Gastroesophageal sphincter (tissue), 4 donors: ENCODE results near the gene C7orf25. TPM values are rescaled to one million over a fixed set of nuclear protein-coding genes. Genes with fewer than 3 reads are reported as not detected.

ENCODE experiments used
- ATAC-seq: fragments of 150-250 bp; one replicate; pipeline ENCODE4 v1.9.1; 2016; ENCODE audit warnings: mild to moderate bottlenecking, moderate library complexity
- H3K27ac ChIP-seq, 4 donors: fragments of 200-600 bp; sonication (generic) in 3 of 4; 1 replicate in 3 of 4; 2 replicates in 1 of 4; pipeline ENCODE4 v1.5.1; 2016 to 2019
- H3K27me3 ChIP-seq: fragments of 200-600 bp; sonication (generic); one replicate; pipeline ENCODE4 v1.5.1; 2019
- H3K36me3 ChIP-seq, 2 donors: fragments of 200-600 bp; sonication (generic); one replicate each; pipeline ENCODE4 v1.5.1; 2019; ENCODE audit warnings: control low read depth in 1 of 2
- H3K4me1 ChIP-seq, 3 donors: fragments of 200-600 bp; sonication (generic); 1 replicate in 2 of 3; 2 replicates in 1 of 3; pipeline ENCODE4 v1.5.1; 2016 to 2019; ENCODE audit warnings: control low read depth in 2 of 3
- H3K4me3 ChIP-seq, 2 donors: fragments of 200-600 bp; sonication (generic); one replicate each; pipeline ENCODE4 v1.5.1; 2019; ENCODE audit warnings: mild to moderate bottlenecking in 1 of 2, moderate library complexity in 1 of 2
- H3K9me3 ChIP-seq, 3 donors: fragments of 200-600 bp; sonication (generic); one replicate each; pipeline ENCODE4 v1.5.1; 2017 to 2019; ENCODE audit warnings: control low read depth in 2 of 3
- CTCF ChIP-seq, 4 experiments: fragments of 200-600 bp in 2 of 4; fragments of 450-650 bp in 2 of 4; sonication (generic) in 1 of 4; IDR thresholded peaks; one replicate each; pipeline ENCODE4 v1.5.1; 2017 to 2019; ENCODE audit warnings: antibody characterized with exemption in 4 of 4, mild to moderate bottlenecking in 2 of 4, moderate library complexity in 2 of 4
- EP300 ChIP-seq: sonication (generic); formaldehyde crosslinking; IDR thresholded peaks from one replicate; pipeline ENCODE4 v1.6.1; 2017; ENCODE audit warnings: antibody characterized with exemption, mild to moderate bottlenecking
- POLR2A ChIP-seq, 2 donors: fragments of 450-650 bp; IDR thresholded peaks; one replicate each; pipeline ENCODE4 v1.6.1; 2017; ENCODE audit warnings: antibody characterized with exemption in 2 of 2, mild to moderate bottlenecking in 2 of 2, moderate library complexity in 1 of 2
- POLR2AphosphoS5 ChIP-seq: sonication (generic); formaldehyde crosslinking; IDR thresholded peaks from one replicate; pipeline ENCODE4 v1.6.1; 2017; ENCODE audit warnings: antibody characterized with exemption
- WGBS, 2 donors: methylation state at CpG; one replicate each; pipeline ENCODE4 v1.1.5; 2018; ENCODE audit warnings: low coverage in 1 of 2; 5-methylcytosine and 5-hydroxymethylcytosine counted together
- total RNA-seq, 4 donors: library from RNA; depleted of rRNA; stranded (reverse); fragments of >200 nt; gene quantifications; one replicate each; pipeline ENCODE4 v1.1.0, GENCODE V29; 2016

C7orf25 gene
- 10 to 100 TPM; 10.5 to 15.4 (median 12.5) TPM for total RNA-seq

- Histone ChIP-seq H3K4me3 (peak within 1 kb of the TSS; percentile 92 to 95), H3K27me3 (no peaks in the 10 kb centered on the region), H3K4me1 (peaks cover 0 to 29% (median 5%) of the 10 kb centered on the region in 3 donors), H3K27ac (peak within 1 kb of the TSS; percentile 64 to 92 (median 85)), H3K9me3 (no peaks in the 10 kb centered on the region), H3K36me3 (peaks cover 0 to 23% of the 10 kb centered on the region in 2 donors)
- WGBS, 2 donors, result 0% methylated on average over 4 to 10 of the region's 95 CpGs
- ATAC-seq, result peak; percentile 97
- TF ChIP-seq CTCF (IDR thresholded peaks at IDR 0.05) (peak in 2 of 4 experiments; percentile 10 to 23), POLR2AphosphoS5 (peak; percentile 83), EP300 (no peak), POLR2A (IDR thresholded peaks at IDR 0.05) (peak; percentile 36 to 51)
Measured at GRCh38 chr7:42911454-42912447, at the start of gene C7orf25. Gene C7orf25, minus strand, starts transcription at chr7:42912070. Its CDS starts 1,170 bp downstream, at chr7:42910900.

- no peak for TF ChIP-seq POLR2A (IDR thresholded peaks at IDR 0.05)
- no peak for TF ChIP-seq EP300
- no peak for TF ChIP-seq CTCF (IDR thresholded peaks at IDR 0.05)
- Histone ChIP-seq H3K9me3 (no peaks in the 10 kb centered on the region), H3K36me3 (no peaks in the 10 kb centered on the region), H3K4me1 (no peaks in the 10 kb centered on the region), H3K27me3 (no peaks in the 10 kb centered on the region), H3K27ac (no peak overlapping the region), H3K4me3 (no peak overlapping the region)
- ATAC-seq, result no peak
- WGBS, 2 donors, result 60 to 81% methylated on average over 2 of the region's 2 CpGs
Measured at GRCh38 chr7:42961170-42961569, 49.3 kb upstream of the C7orf25 start.

GRCh38 chr7:42960762-42961161 is 48.9 kb upstream of the C7orf25 start:
- Histone ChIP-seq H3K27ac (no peak overlapping the region), H3K27me3 (no peaks in the 10 kb centered on the region), H3K9me3 (no peaks in the 10 kb centered on the region), H3K4me3 (no peak overlapping the region), H3K4me1 (no peaks in the 10 kb centered on the region), H3K36me3 (no peaks in the 10 kb centered on the region)
- ATAC-seq, result no peak
- TF ChIP-seq POLR2AphosphoS5 (no peak), POLR2A (IDR thresholded peaks at IDR 0.05) (no peak), CTCF (IDR thresholded peaks at IDR 0.05) (no peak), EP300 (no peak)
- 67 to 80% methylated on average over 1 to 2 of the region's 2 CpGs for WGBS, 2 donors

- ATAC-seq, result no peak
- WGBS, 2 donors, result 81 to 100% methylated on average over 1 to 2 of the region's 2 CpGs
Measured at GRCh38 chr7:42959549-42959948, 47.7 kb upstream of the C7orf25 start.

More at GRCh38 chr7:42959549-42959948, 47.7 kb upstream of the C7orf25 start:
- no peak for TF ChIP-seq POLR2A (IDR thresholded peaks at IDR 0.05)
- no peak for TF ChIP-seq EP300
- TF ChIP-seq CTCF (IDR thresholded peaks at IDR 0.05), result no peak
- no peak for TF ChIP-seq POLR2AphosphoS5
- no peak overlapping the region for H3K27ac ChIP-seq
- H3K4me1 ChIP-seq, result no peaks in the 10 kb centered on the region
- no peaks in the 10 kb centered on the region for H3K9me3 ChIP-seq
- no peak overlapping the region for H3K4me3 ChIP-seq
- no peaks in the 10 kb centered on the region for H3K27me3 ChIP-seq
- H3K36me3 ChIP-seq, result no peaks in the 10 kb centered on the region
